ENCODE measurements around the gene SPPL2A. TPM values are rescaled to one million over a fixed set of nuclear protein-coding genes. Genes with fewer than 3 reads are reported as not detected.

Gene SPPL2A
- total RNA-seq, 4 donors from 2014 or later, result 325 to 777 (median 391) TPM

DNA sequence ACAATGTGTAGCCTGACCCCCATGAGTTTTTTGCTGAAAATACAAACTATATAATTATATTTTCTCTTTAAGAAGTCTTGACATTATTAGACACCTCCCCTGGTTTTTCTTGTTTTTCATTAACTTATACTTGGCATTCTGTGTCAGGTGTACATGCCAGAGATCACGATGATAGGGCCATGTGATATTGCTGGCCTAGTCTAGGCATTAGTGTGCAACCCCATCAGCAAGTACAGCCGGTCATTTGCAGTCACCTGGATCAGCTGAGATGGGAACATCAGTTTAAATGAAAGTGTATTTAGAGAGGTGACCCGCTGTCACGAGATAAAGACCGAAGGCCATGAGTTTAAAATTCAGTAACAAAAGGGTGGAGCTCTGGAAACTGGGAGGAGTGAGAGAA lies 12.6 kb upstream of the SPPL2A start:
- no peak overlapping the region for H3K27ac ChIP-seq
- TF ChIP-seq POLR2A (IDR thresholded peaks at IDR 0.05) (no peak), CTCF (IDR thresholded peaks at IDR 0.05) (no peak)
- in situ Hi-C loops (cut with MboI; ENCODE audit: low pct_ligation_motif_present in 1 of 4, low pct_unique_long_range_greater_than_20kb in 1 of 4, low sequenced_read_pairs in 3 of 4) (no loop called here), intact Hi-C loops (cut with DNase I; ENCODE audit: low total_unique reads) (no loop called here)
- no peak overlapping the region for H3K4me3 ChIP-seq
- H3K4me1 ChIP-seq, result peaks cover 0 to 22% (median under 1%) of the 10 kb centered on the region in 4 donors
- H3K9me3 ChIP-seq, result no peaks in the 10 kb centered on the region
- no peak for DNase-seq
- no peaks in the 10 kb centered on the region for H3K36me3 ChIP-seq
- 68 to 76% methylated on average over 3 to 5 of the region's 5 CpGs for WGBS, 2 donors (ENCODE audit: low coverage in 1 of 2)
- H3K27me3 ChIP-seq, result no peaks in the 10 kb centered on the region

- no peaks in the 10 kb centered on the region for H3K27me3 ChIP-seq
- intact Hi-C loops (cut with DNase I; ENCODE audit: low total_unique reads), result no loop called here
- no peak for DNase-seq
- WGBS, 2 donors (ENCODE audit: low coverage in 1 of 2), result 95 to 100% methylated on average over 1 to 3 of the region's 3 CpGs
- H3K36me3 ChIP-seq, result no peaks in the 10 kb centered on the region
- no peaks in the 10 kb centered on the region for H3K9me3 ChIP-seq
- TF ChIP-seq POLR2A (IDR thresholded peaks at IDR 0.05) (no peak), POLR2AphosphoS5 (IDR thresholded peaks at IDR 0.05) (no peak), EP300 (IDR thresholded peaks at IDR 0.05; ENCODE audit: low read depth) (no peak), CTCF (IDR thresholded peaks at IDR 0.05) (no peak)
- no peak overlapping the region for H3K27ac ChIP-seq
- in situ Hi-C loops (cut with MboI; ENCODE audit: low pct_ligation_motif_present in 1 of 4, low pct_unique_long_range_greater_than_20kb in 1 of 4, low sequenced_read_pairs in 3 of 4), result no loop called here
- H3K4me3 ChIP-seq, result no peak overlapping the region
- H3K4me1 ChIP-seq, result peaks cover 0 to 12% (median 0%) of the 10 kb centered on the region in 4 donors
Measured at GRCh38 chr15:50777042-50777441, 11.5 kb upstream of the SPPL2A start.

- H3K4me3 ChIP-seq, result no peak overlapping the region
- no peak overlapping the region for H3K27ac ChIP-seq
- no peaks in the 10 kb centered on the region for H3K27me3 ChIP-seq
- peaks cover 0 to 12% (median 0%) of the 10 kb centered on the region in 4 donors for H3K4me1 ChIP-seq
- 27 to 57% methylated on average over 2 of the region's 2 CpGs for WGBS, 2 donors (ENCODE audit: low coverage in 1 of 2)
- H3K9me3 ChIP-seq, result no peaks in the 10 kb centered on the region
- no peak for TF ChIP-seq CTCF (IDR thresholded peaks at IDR 0.05)
- no peak for TF ChIP-seq POLR2AphosphoS5 (IDR thresholded peaks at IDR 0.05)
- TF ChIP-seq POLR2A (IDR thresholded peaks at IDR 0.05), result no peak
- TF ChIP-seq EP300 (IDR thresholded peaks at IDR 0.05; ENCODE audit: low read depth), result no peak
- in situ Hi-C loops (cut with MboI; ENCODE audit: low pct_ligation_motif_present in 1 of 4, low pct_unique_long_range_greater_than_20kb in 1 of 4, low sequenced_read_pairs in 3 of 4), result no loop called here
- no peak for DNase-seq
- H3K36me3 ChIP-seq, result no peaks in the 10 kb centered on the region
- intact Hi-C loops (cut with DNase I; ENCODE audit: low total_unique reads), result no loop called here
Measured at GRCh38 chr15:50774450-50774849, 8.9 kb upstream of the SPPL2A start.

DNA sequence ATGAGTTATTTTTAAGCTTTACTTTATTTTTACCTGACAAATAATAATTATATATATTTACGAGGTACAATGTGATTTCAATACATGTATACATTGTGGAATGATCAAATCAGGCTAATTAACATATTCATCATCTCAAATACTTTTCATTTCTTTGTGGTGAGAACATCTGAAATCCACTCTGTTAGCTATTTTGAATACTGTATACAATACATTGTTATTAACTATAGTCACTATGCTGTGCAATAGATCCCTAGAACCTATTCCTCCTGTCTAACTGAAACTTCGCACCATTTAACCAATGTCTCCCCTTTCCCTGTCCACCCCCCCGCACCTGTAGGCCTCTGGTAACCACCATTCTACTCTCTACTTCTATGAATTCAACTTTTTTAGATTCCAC lies 7.9 kb upstream of the SPPL2A start:
- 96 to 100% methylated on average over 3 of the region's 3 CpGs for WGBS, 2 donors (ENCODE audit: low coverage in 1 of 2)
- Histone ChIP-seq H3K27me3 (no peaks in the 10 kb centered on the region), H3K36me3 (no peaks in the 10 kb centered on the region), H3K9me3 (no peaks in the 10 kb centered on the region), H3K27ac (no peak overlapping the region), H3K4me3 (no peak overlapping the region), H3K4me1 (peaks cover 0 to 12% (median 0%) of the 10 kb centered on the region in 4 donors)
- no peak for DNase-seq
- TF ChIP-seq EP300 (IDR thresholded peaks at IDR 0.05; ENCODE audit: low read depth) (no peak), POLR2AphosphoS5 (IDR thresholded peaks at IDR 0.05) (no peak), CTCF (IDR thresholded peaks at IDR 0.05) (no peak)
- in situ Hi-C loops (cut with MboI; ENCODE audit: low pct_ligation_motif_present in 1 of 4, low pct_unique_long_range_greater_than_20kb in 1 of 4, low sequenced_read_pairs in 3 of 4), result no loop called here
- intact Hi-C loops (cut with DNase I; ENCODE audit: low total_unique reads), result no loop called here
